H1 (cell line): ENCODE results near the gene WSCD2. TPM values are rescaled to one million over a fixed set of nuclear protein-coding genes. Genes with fewer than 3 reads are reported as not detected.

Source experiments
- CHD7 ChIP-seq: fragments of 300-600 bp; sonication (generic); IDR thresholded peaks from 2 replicates; pipeline ENCODE4 v1.7.1; 2012; ENCODE audit warnings: low read length, moderate library complexity, mild to moderate bottlenecking, inconsistent platforms; ENCODE audit not compliant: insufficient replicate concordance
- E2F6 ChIP-seq: IDR thresholded peaks from 2 replicates; pipeline ENCODE4 v1.6.1; 2012; ENCODE audit warnings: inconsistent platforms
- SP2 ChIP-seq: IDR thresholded peaks from 2 replicates; pipeline ENCODE4 v1.6.1; 2012; ENCODE audit warnings: mild to moderate bottlenecking, low read length, inconsistent platforms
- SP4 ChIP-seq: IDR thresholded peaks from 2 replicates; pipeline ENCODE4 v1.6.1; 2012; ENCODE audit warnings: low read length, inconsistent platforms
- polyA plus RNA-seq, 7 experiments: library from polyadenylated mRNA; depleted of rRNA in 3 of 7; stranded (reverse) in 5 of 7; unstranded in 2 of 7; fragments of >200 nt in 5 of 7; fragments of 200-250 nt in 2 of 7; gene quantifications; 1 replicate in 5 of 7; 2 replicates in 1 of 7; 4 replicates in 1 of 7; pipeline versions ENCODE4 v1.2.1 to v1.2.3, GENCODE V29; 2011 to 2013; ENCODE audit warnings: missing spikeins in 2 of 7, mixed read lengths in 2 of 7
- total RNA-seq: library from RNA; stranded (reverse); fragmentation: NEBNext Ultra II Directional; extraction: Animal tissue kit (Norgen Biotek cat#: 25700); gene quantifications from 2 replicates; pipeline ENCODE4 v1.2.1, GENCODE V29; 2021

WSCD2 gene
- total and polyA plus RNA-seq, 2 of the 8 experiments (the other 6 are each of a cell fraction or from before 2014, with no cell fraction given) = 1.3 to 2.2 TPM

GRCh38 chr12:108116254-108116653 lies 12.8 kb upstream of the WSCD2 start (continued):
- TF ChIP-seq CHD7 (no peak), SP2 (no peak), E2F6 (no peak), SP4 (no peak)
